ENCODE data around the gene GPR31.

The GPR31 gene

GRCh38 chr6:167150941-167151549, 6.7 kb downstream of the GPR31 start:
- H3K4me3 ChIP-seq (ENCODE audit: low read depth, low read length), result peak overlapping the region; percentile 13; the same call in 1 of the 2 replicates
- TF ChIP-seq CTCF (IDR thresholded peaks at IDR 0.05; ENCODE audit: low read depth, low read length, missing control alignments), result no peak
- peak; percentile 84 for DNase-seq (ENCODE audit: low read depth)

- no peak overlapping the region for H3K4me3 ChIP-seq (ENCODE audit: low read depth, low read length)
- DNase-seq (ENCODE audit: low read depth), result no peak
- TF ChIP-seq CTCF (IDR thresholded peaks at IDR 0.05; ENCODE audit: low read depth, low read length, missing control alignments), result no peak
Observed at GRCh38 chr6:167148997-167149396, 8.8 kb downstream of the GPR31 start.

- H3K4me3 ChIP-seq (ENCODE audit: low read depth, low read length), result no peak overlapping the region
- TF ChIP-seq CTCF (IDR thresholded peaks at IDR 0.05; ENCODE audit: low read depth, low read length, missing control alignments), result no peak
- no peak for DNase-seq (ENCODE audit: low read depth)
Observed at GRCh38 chr6:167148021-167148420, 9.8 kb downstream of the GPR31 start.

GRCh38 chr6:167146977-167147376, 10.8 kb downstream of the GPR31 start:
- no peak overlapping the region for H3K4me3 ChIP-seq (ENCODE audit: low read depth, low read length)
- TF ChIP-seq CTCF (IDR thresholded peaks at IDR 0.05; ENCODE audit: low read depth, low read length, missing control alignments), result no peak

GRCh38 chr6:167146135-167146534, 11.6 kb downstream of the GPR31 start:
- no peak for TF ChIP-seq CTCF (IDR thresholded peaks at IDR 0.05; ENCODE audit: low read depth, low read length, missing control alignments)
- peak overlapping the region; percentile 5; the same call in 1 of the 2 replicates for H3K4me3 ChIP-seq (ENCODE audit: low read depth, low read length)
- no peak for DNase-seq (ENCODE audit: low read depth)

More at GRCh38 chr6:167146977-167147376, 10.8 kb downstream of the GPR31 start:
- DNase-seq (ENCODE audit: low read depth), result no peak

- TF ChIP-seq CTCF (IDR thresholded peaks at IDR 0.05; ENCODE audit: low read depth, low read length, missing control alignments), result no peak
- H3K4me3 ChIP-seq (ENCODE audit: low read depth, low read length), result no peak overlapping the region
- no peak for DNase-seq (ENCODE audit: low read depth)
Observed at GRCh38 chr6:167145461-167145860, 12.3 kb downstream of the GPR31 start.

- no peak overlapping the region for H3K4me3 ChIP-seq (ENCODE audit: low read depth, low read length)
- DNase-seq (ENCODE audit: low read depth), result no peak
- no peak for TF ChIP-seq CTCF (IDR thresholded peaks at IDR 0.05; ENCODE audit: low read depth, low read length, missing control alignments)
Observed at GRCh38 chr6:167143041-167143440, 14.7 kb downstream of the GPR31 start.

Measured in GM12864 (cell line).